Spleen (tissue), 11 donors: ENCODE data around the gene TSHZ3. TPM values are rescaled to one million over a fixed set of nuclear protein-coding genes. Genes with fewer than 3 reads are reported as not detected.

Experiments
- DNase-seq: peaks from one replicate; pipeline ENCODE4 v3.0.0-alpha.2; 2020
- H3K27ac ChIP-seq, 8 donors: fragments of 200-600 bp; sonication (generic) in 7 of 8; 1 replicate in 4 of 8; 2 replicates in 4 of 8; pipeline versions ENCODE4 v1.5.0 to v1.8.0; 2016 to 2021; ENCODE audit warnings: inconsistent platforms in 4 of 8, mild to moderate bottlenecking in 4 of 8, moderate library complexity in 1 of 8
- H3K27me3 ChIP-seq, 7 donors: fragments of 200-600 bp; sonication (generic) in 6 of 7; replicated peaks in 1 of 7; 1 replicate in 4 of 7; 2 replicates in 3 of 7; pipeline versions ENCODE4 v1.5.0 to v1.8.0; 2016 to 2021; ENCODE audit warnings: inconsistent platforms in 3 of 7, mild to moderate bottlenecking in 1 of 7
- H3K36me3 ChIP-seq, 6 donors: fragments of 200-600 bp; sonication (generic) in 5 of 6; 1 replicate in 4 of 6; 2 replicates in 2 of 6; pipeline versions ENCODE4 v1.5.0 to v1.8.0; 2016 to 2021; ENCODE audit warnings: inconsistent platforms in 2 of 6
- H3K4me1 ChIP-seq, 6 donors: fragments of 200-600 bp; sonication (generic) in 5 of 6; 1 replicate in 3 of 6; 2 replicates in 3 of 6; pipeline versions ENCODE4 v1.5.0 to v1.8.0; 2016 to 2021; ENCODE audit warnings: inconsistent platforms in 3 of 6
- H3K4me3 ChIP-seq, 8 donors: fragments of 200-600 bp; sonication (generic) in 7 of 8; 1 replicate in 4 of 8; 2 replicates in 4 of 8; pipeline versions ENCODE4 v1.5.0 to v1.8.0; 2016 to 2021; ENCODE audit warnings: inconsistent platforms in 4 of 8, mild to moderate bottlenecking in 4 of 8, moderate library complexity in 2 of 8
- H3K9me3 ChIP-seq, 8 donors: fragments of 200-600 bp; sonication (generic) in 7 of 8; 1 replicate in 4 of 8; 2 replicates in 4 of 8; pipeline versions ENCODE4 v1.5.0 to v1.8.0; 2016 to 2021; ENCODE audit warnings: inconsistent platforms in 4 of 8
- CTCF ChIP-seq, 11 experiments: fragments of 200-600 bp in 7 of 11; fragments of 450-650 bp in 4 of 11; sonication (generic) in 4 of 11; IDR thresholded peaks in 8 of 11; conservative IDR thresholded peaks in 3 of 11; 1 replicate in 7 of 11; 2 replicates in 4 of 11; pipeline versions ENCODE4 v1.4.0 to v1.8.0; 2016 to 2021; ENCODE audit warnings: antibody characterized with exemption in 11 of 11, inconsistent platforms in 4 of 11, mild to moderate bottlenecking in 1 of 11
- POLR2A ChIP-seq, 3 donors: fragments of 450-650 bp; IDR thresholded peaks; one replicate each; pipeline ENCODE4 v1.5.1; 2017; ENCODE audit warnings: antibody characterized with exemption in 3 of 3, mild to moderate bottlenecking in 1 of 3
- POLR2AphosphoS5 ChIP-seq, 3 donors: sonication (generic); formaldehyde crosslinking; IDR thresholded peaks; one replicate each; pipeline ENCODE4 v1.5.1; 2017; ENCODE audit warnings: antibody characterized with exemption in 3 of 3
- WGBS, 5 donors: extraction: QIAGEN DNeasy Blood & Tissue Kit in 3 of 5; methylation state at CpG; one replicate each; pipeline versions ENCODE4 v1.1.5 to v1.1.7; 2013 to 2018; 5-methylcytosine and 5-hydroxymethylcytosine counted together
- intact Hi-C: fragments of 100-400 bp; cut with DNase I; formaldehyde crosslinking; loops from one replicate; pipeline ENCODE4 v1.15.0; 2023; ENCODE audit warnings: low total_unique reads
- polyA plus RNA-seq, 3 donors: library from polyadenylated mRNA; stranded (reverse); fragments of 200-250 nt; gene quantifications; one replicate each; pipeline ENCODE4 v1.2.1, GENCODE V29; 2013
- total RNA-seq, 7 donors: library from RNA; depleted of rRNA in 3 of 7; stranded (reverse); fragments of >200 nt in 3 of 7; fragmentation: NEBNext Ultra II Directional in 4 of 7; extraction: Animal tissue kit (Norgen Biotek cat#: 25700) in 4 of 7; gene quantifications; one replicate each; pipeline versions ENCODE4 v1.1.0 to v1.2.1, GENCODE V29; 2016 to 2021
- donor health status: healthy with polysubstance abuse.
- donor health status: DM: no; HTN: no; CAD: no; lungs with moderate emphysema.
- donor health status: DM: no; HTN: no; CAD: no.
- donor health status: Bipolar disorder and iron deficiency.
- donor health status: healthy.
- donor health status: DM: no; HTN: no; CAD: no.
- donor health status: DM: yes; HTN: yes; CAD: no.

TSHZ3 gene
- total and polyA plus RNA-seq, 10 donors, result 1.2 to 24.6 (median 13.4) TPM

DNA sequence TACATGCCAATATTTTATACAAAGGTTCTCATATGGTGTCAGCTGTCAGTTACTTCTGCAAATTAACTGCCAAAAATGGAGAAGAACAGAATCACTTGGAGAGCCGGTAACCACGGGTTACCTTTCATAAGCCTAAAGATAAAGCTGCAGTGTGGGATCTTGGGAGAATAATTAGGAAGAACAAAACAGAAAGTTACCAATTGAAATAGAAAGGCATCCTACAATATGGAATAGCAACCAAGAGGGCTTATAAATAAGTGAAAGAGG lies 74.2 kb downstream of the TSHZ3 start:
- H3K4me3 ChIP-seq, result no peak overlapping the region
- H3K4me1 ChIP-seq, result no peaks in the 10 kb centered on the region
- TF ChIP-seq POLR2AphosphoS5 (IDR thresholded peaks at IDR 0.05) (no peak), POLR2A (IDR thresholded peaks at IDR 0.05) (no peak), CTCF (IDR thresholded peaks at IDR 0.05 in 8 of 11, conservative IDR thresholded peaks at IDR 0.05 in 3 of 11) (no peak)
- H3K36me3 ChIP-seq, result peaks cover 0 to 39% (median 8%) of the 10 kb centered on the region in 6 donors
- H3K9me3 ChIP-seq, result no peaks in the 10 kb centered on the region
- WGBS, 5 donors, result 27 to 37% (median 35%) methylated on average over 2 of the region's 2 CpGs
- intact Hi-C loops, result no loop called here
- DNase-seq, result no peak
- no peaks in the 10 kb centered on the region for H3K27me3 ChIP-seq
- H3K27ac ChIP-seq, result no peak overlapping the region

DNA sequence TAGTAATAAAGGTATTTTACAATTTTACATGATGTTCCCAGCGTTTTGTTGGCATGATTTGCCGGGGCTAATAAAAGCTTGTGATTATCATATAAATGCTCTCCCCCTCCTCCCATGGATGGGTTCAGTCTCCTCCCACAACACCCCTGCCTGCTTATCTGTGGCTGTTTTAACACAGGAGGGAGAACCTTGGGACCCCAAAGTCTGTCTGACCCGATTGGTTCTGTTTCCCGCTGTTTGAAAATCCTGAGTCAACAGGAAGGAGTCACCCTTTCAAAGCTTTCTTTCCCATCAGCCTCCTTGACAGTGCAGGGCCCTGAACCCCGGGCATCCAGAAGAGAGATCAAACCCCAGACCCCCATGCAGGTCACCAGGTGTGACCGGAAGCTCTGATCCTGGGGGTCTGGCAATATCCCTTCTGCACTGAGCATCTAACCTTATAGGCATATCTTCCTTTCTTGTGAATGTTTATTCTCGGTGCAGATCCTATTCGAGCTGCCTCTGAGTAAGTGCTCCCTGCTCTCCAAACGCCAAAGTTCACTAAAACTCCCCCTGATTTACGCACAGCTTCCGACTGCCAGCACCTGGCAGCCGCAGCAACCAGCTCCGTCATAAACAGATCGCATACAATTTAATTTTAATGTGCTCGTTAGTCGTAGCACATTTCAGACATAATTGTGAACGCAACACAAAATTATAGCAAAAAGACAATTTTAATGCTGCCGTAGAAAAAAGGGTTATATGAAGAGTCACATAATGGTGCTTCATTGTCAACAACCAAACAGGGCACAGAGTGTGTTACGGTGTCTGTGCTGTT lies 74.8 kb downstream of the TSHZ3 start:
- H3K36me3 ChIP-seq, result peaks cover 0 to 38% (median 8%) of the 10 kb centered on the region in 6 donors
- H3K27ac ChIP-seq, result no peak overlapping the region
- H3K27me3 ChIP-seq, result no peaks in the 10 kb centered on the region
- intact Hi-C loops, result no loop called here
- TF ChIP-seq POLR2A (IDR thresholded peaks at IDR 0.05) (no peak), POLR2AphosphoS5 (IDR thresholded peaks at IDR 0.05) (no peak), CTCF (IDR thresholded peaks at IDR 0.05 in 8 of 11, conservative IDR thresholded peaks at IDR 0.05 in 3 of 11) (no peak)
- no peaks in the 10 kb centered on the region for H3K4me1 ChIP-seq
- 78 to 88% (median 84%) methylated on average over 19 of the region's 19 CpGs for WGBS, 5 donors
- peak; percentile 14 for DNase-seq
- no peaks in the 10 kb centered on the region for H3K9me3 ChIP-seq
- H3K4me3 ChIP-seq, result no peak overlapping the region

DNA sequence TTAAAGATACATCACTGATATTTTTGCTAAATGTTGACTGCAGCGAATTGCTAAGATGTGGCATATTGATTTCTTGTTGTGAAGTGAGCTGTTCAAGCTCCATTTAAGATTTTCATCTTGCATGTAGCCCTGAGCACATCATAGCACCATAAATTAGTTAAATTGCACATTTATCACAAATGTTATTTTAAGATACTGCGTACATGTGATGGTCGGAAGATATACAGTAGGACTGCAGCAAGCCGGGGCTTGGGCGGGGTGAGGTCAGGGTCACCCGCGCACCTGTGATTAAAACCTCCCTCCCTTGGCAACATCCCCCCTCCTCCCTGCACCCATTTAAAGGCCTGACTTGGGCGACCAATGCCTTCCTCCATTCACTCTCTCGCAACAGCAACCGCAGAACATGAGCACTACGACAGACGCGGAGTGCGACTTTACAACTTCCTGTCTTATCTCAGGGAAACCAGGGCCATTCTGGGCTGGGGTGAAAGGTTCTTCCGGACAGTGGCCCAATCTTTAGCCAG lies 76.6 kb downstream of the TSHZ3 start:
- Histone ChIP-seq H3K4me1 (no peaks in the 10 kb centered on the region), H3K27ac (no peak overlapping the region), H3K27me3 (no peaks in the 10 kb centered on the region), H3K36me3 (peaks cover 0 to 20% (median 6%) of the 10 kb centered on the region in 6 donors), H3K4me3 (no peak overlapping the region), H3K9me3 (no peaks in the 10 kb centered on the region)
- intact Hi-C loops, result no loop called here
- TF ChIP-seq CTCF (IDR thresholded peaks at IDR 0.05 in 8 of 11, conservative IDR thresholded peaks at IDR 0.05 in 3 of 11) (no peak), POLR2AphosphoS5 (IDR thresholded peaks at IDR 0.05) (no peak), POLR2A (IDR thresholded peaks at IDR 0.05) (no peak)
- DNase-seq, result peak; percentile 21
- 90 to 96% (median 92%) methylated on average over 15 of the region's 15 CpGs for WGBS, 5 donors

DNA sequence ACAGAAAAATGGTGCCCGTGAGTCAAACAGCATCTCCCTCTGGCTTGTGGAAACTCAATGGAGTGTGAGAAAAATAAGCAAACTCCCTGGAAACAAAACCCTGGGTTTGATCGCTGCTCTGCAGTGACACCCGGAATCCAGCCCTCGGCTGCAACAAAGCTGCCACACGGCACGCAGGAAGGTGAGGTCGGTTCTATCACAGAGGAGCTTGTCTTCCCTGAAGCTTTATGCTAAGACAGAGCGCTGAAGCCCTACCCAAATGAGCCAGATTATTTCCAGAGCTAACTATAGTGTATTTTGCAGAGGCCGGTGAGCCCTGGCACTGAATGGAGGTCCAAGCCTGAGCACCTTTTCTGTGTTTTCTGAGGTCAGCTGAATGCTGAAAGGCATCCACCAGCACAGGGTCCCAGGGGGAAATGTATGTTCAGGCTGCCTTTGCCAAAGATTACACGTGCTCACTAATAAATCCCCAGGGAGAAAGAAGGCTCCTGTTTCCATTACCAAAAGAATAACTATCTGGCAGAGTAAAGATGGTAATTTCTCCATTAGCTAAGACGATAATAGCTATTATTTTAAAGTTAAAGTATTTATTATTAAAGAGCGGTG lies 77.8 kb downstream of the TSHZ3 start:
- H3K4me3 ChIP-seq, result no peak overlapping the region
- no peak overlapping the region for H3K27ac ChIP-seq
- H3K27me3 ChIP-seq, result no peaks in the 10 kb centered on the region
- no peak for TF ChIP-seq CTCF (IDR thresholded peaks at IDR 0.05 in 8 of 11, conservative IDR thresholded peaks at IDR 0.05 in 3 of 11)
- TF ChIP-seq POLR2A (IDR thresholded peaks at IDR 0.05), result no peak
- no peak for TF ChIP-seq POLR2AphosphoS5 (IDR thresholded peaks at IDR 0.05)
- no peaks in the 10 kb centered on the region for H3K9me3 ChIP-seq
- peaks cover 0 to 10% (median 0%) of the 10 kb centered on the region in 6 donors for H3K36me3 ChIP-seq
- intact Hi-C loops, result no loop called here
- no peaks in the 10 kb centered on the region for H3K4me1 ChIP-seq
- 81 to 92% (median 87%) methylated on average over 12 of the region's 12 CpGs for WGBS, 5 donors
- peak; percentile 39 for DNase-seq
